Spinal cord (tissue), 10 donors: ENCODE results near the gene OR8B12. TPM values are rescaled to one million over a fixed set of nuclear protein-coding genes. Genes with fewer than 3 reads are reported as not detected.

Experiments used
- DNase-seq, 6 donors: peaks; one replicate each; pipeline versions ENCODE4 v3.0.0 to v3.0.0-alpha.2; 2013 to 2015; ENCODE audit warnings: low spot score in 6 of 6, low read depth in 4 of 6
- H3K27ac ChIP-seq: one replicate; pipeline ENCODE4 v1.5.1; 2013; ENCODE audit warnings: low read depth, low read length, control low read depth
- H3K27me3 ChIP-seq: one replicate; pipeline ENCODE4 v1.6.1; 2013; ENCODE audit warnings: low read length; ENCODE audit not compliant: control insufficient read depth, insufficient read depth
- H3K36me3 ChIP-seq: one replicate; pipeline ENCODE4 v1.6.1; 2013; ENCODE audit warnings: low read length; ENCODE audit not compliant: control insufficient read depth, insufficient read depth
- H3K4me1 ChIP-seq: one replicate; pipeline ENCODE4 v1.6.1; 2013; ENCODE audit warnings: low read length; ENCODE audit not compliant: control insufficient read depth, insufficient read depth
- H3K4me3 ChIP-seq: one replicate; pipeline ENCODE4 v1.5.1; 2013; ENCODE audit warnings: low read depth, low read length, control low read depth
- H3K9me3 ChIP-seq: one replicate; pipeline ENCODE4 v1.6.1; 2013; ENCODE audit warnings: low read length; ENCODE audit not compliant: control insufficient read depth, insufficient read depth
- WGBS: methylation state at CpG from one replicate; pipeline ENCODE4 v1.1.5; 2013; ENCODE audit warnings: missing lambda C conversion rate; ENCODE audit not compliant: insufficient coverage; 5-methylcytosine and 5-hydroxymethylcytosine counted together
- polyA plus RNA-seq, 2 donors: library from polyadenylated mRNA; unstranded; fragments of 120-200 nt; gene quantifications; one replicate each; pipeline ENCODE4 v1.2.1, GENCODE V29; 2013; ENCODE audit not compliant: insufficient read length in 2 of 2
- total RNA-seq, 2 donors: library from RNA; depleted of rRNA in 1 of 2; stranded (reverse); fragments of 120-200 nt in 1 of 2; fragments of >200 nt in 1 of 2; gene quantifications; one replicate each; pipeline versions ENCODE4 v1.2.3 to v1.2.4, GENCODE V29; 2013 to 2014
- donor health status: healthy.

Gene OR8B12
- total and polyA plus RNA-seq, 4 donors, result not detected

DNA sequence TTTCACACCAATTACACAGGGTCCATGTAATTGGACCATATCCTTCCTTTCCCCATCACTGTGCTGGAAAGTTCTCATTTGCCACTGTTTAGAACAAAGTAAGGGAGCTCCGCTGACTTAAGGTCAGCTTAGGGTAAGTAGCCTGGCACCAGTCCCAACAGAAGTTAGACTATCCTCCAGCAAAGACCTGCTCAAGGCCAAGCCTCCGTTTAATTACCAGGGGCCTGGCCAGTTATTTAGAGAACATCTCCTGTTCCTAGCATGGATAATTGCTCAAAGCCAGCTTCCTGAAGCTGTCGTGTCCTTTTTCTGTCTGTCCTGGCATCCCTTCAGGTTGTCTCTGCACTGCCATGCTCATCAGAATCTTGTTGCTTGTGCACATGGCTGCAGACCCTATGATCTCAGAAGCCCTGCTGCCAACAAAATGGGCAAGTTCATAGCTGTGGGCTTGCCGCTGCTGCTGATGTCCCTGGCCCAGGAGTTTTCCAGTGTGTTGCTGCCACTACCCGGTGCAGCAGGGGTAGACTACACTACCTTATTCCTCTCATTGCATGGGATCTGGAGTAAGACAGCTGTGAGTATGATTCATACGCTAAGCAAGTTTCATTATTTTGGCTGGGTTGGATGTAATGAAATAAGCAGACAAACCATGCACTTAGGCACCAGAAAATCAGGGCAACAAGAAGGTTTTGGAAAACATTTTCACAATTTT, 34.4 kb upstream of the OR8B12 start:
- no peak overlapping the region for H3K27ac ChIP-seq
- WGBS, result 61% methylated on average over 3 of the region's 6 CpGs
- H3K36me3 ChIP-seq, result no peaks in the 10 kb centered on the region
- DNase-seq, result peak in 1 of 6 donors; percentile 56
- no peaks in the 10 kb centered on the region for H3K27me3 ChIP-seq
- H3K4me3 ChIP-seq, result no peak overlapping the region
- H3K9me3 ChIP-seq, result no peaks in the 10 kb centered on the region
- H3K4me1 ChIP-seq, result no peaks in the 10 kb centered on the region

- Histone ChIP-seq H3K27me3 (no peaks in the 10 kb centered on the region), H3K4me3 (no peak overlapping the region), H3K27ac (no peak overlapping the region), H3K9me3 (no peaks in the 10 kb centered on the region), H3K4me1 (no peaks in the 10 kb centered on the region), H3K36me3 (no peaks in the 10 kb centered on the region)
- 91% methylated on average over 7 of the region's 7 CpGs for WGBS
- no peak for DNase-seq
Measured at GRCh38 chr11:124570160-124570559, 26.7 kb upstream of the OR8B12 start.

GRCh38 chr11:124569697-124570096, 26.2 kb upstream of the OR8B12 start, which contains the start of gene OR8A1:
OR8A1 (plus strand) TSS chr11:124569997; CDS start chr11:124570120, 123 bp downstream.
- WGBS, result 42% methylated on average over 4 of the region's 4 CpGs
- Histone ChIP-seq H3K36me3 (no peaks in the 10 kb centered on the region), H3K4me3 (no peak within 1 kb of the TSS), H3K27me3 (no peaks in the 10 kb centered on the region), H3K4me1 (no peaks in the 10 kb centered on the region), H3K27ac (no peak within 1 kb of the TSS), H3K9me3 (no peaks in the 10 kb centered on the region)
- DNase-seq, result no peak

- no peaks in the 10 kb centered on the region for H3K9me3 ChIP-seq
- H3K27ac ChIP-seq, result no peak overlapping the region
Measured at GRCh38 chr11:124556828-124557227, 13.4 kb upstream of the OR8B12 start.

DNA sequence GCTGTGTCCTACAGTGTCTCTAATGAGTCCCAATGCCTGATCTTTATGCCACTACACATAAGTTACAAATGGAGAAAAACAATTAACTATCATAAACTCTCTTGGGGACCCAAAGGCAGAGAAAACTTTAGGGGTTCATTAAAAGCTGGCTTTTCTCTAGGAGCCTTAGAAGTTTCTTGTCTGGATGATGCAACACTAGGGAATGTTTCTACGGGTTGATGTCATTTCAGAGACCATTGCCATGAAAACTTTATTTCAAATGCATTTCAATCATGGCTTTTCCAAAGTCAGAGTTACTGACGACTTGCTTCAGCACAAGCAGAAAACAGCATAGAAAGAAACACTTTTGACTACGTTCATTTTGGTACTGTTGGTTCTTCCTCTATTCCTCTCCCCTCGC, 8.5 kb upstream of the OR8B12 start:
- 100% methylated on average over 3 of the region's 4 CpGs for WGBS
- no peaks in the 10 kb centered on the region for H3K27me3 ChIP-seq
- no peak overlapping the region for H3K4me3 ChIP-seq
- H3K9me3 ChIP-seq, result no peaks in the 10 kb centered on the region
- DNase-seq, result no peak
- no peaks in the 10 kb centered on the region for H3K4me1 ChIP-seq
- no peak overlapping the region for H3K27ac ChIP-seq
- no peaks in the 10 kb centered on the region for H3K36me3 ChIP-seq

More at GRCh38 chr11:124556828-124557227, 13.4 kb upstream of the OR8B12 start:
- Histone ChIP-seq H3K27me3 (no peaks in the 10 kb centered on the region), H3K36me3 (no peaks in the 10 kb centered on the region), H3K4me3 (no peak overlapping the region), H3K4me1 (no peaks in the 10 kb centered on the region)
- 71% methylated on average over 2 of the region's 2 CpGs for WGBS
- DNase-seq, result no peak

DNA sequence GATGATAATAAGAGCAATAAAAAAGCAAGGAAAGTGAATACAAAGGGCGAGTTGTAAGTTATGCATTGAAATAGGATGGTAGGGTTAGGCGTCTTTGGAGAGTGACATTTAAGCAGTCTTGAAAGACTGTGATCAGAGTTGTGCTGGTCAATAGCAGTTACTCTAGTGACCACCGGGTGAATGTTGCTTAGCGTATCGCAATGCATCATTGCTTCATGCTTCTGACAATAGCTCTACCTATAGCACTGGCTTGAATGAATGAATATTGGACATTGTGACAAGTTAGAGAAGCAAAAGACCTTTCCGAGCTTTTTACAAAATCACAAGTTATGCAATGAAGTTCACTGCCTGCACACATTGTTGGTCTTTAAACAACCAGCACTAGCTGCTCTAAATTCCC, 7.7 kb upstream of the OR8B12 start:
- Histone ChIP-seq H3K9me3 (no peaks in the 10 kb centered on the region), H3K4me1 (no peaks in the 10 kb centered on the region), H3K36me3 (no peaks in the 10 kb centered on the region), H3K4me3 (no peak overlapping the region), H3K27me3 (no peaks in the 10 kb centered on the region), H3K27ac (no peak overlapping the region)
- DNase-seq, result no peak
- 80% methylated on average over 2 of the region's 6 CpGs for WGBS

DNA sequence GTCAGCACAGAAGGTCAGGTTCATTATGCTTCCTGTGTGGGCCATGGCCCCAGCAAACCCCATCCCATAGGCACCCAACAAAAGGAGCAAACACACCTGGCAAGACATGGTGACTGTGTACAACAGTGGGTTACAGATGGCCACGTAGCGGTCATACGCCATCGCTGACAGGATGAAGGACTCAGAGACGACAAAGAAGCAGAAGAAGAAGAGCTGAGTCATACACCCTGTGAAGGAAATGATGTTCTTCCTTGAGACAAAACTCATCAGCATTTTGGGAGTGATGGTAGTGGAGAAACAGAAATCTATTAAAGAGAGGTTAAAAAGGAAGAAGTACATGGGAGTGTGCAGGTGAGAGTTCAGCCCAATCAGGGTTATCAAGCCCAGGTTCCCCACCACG, 309 bp downstream of the OR8B12 start:
- 91% methylated on average over 6 of the region's 6 CpGs for WGBS
- Histone ChIP-seq H3K9me3 (no peaks in the 10 kb centered on the region), H3K36me3 (no peaks in the 10 kb centered on the region), H3K4me3 (no peak overlapping the region), H3K4me1 (no peaks in the 10 kb centered on the region), H3K27ac (no peak overlapping the region), H3K27me3 (no peaks in the 10 kb centered on the region)
- no peak for DNase-seq

- 88% methylated on average over 6 of the region's 6 CpGs for WGBS
- no peaks in the 10 kb centered on the region for H3K4me1 ChIP-seq
- no peak overlapping the region for H3K4me3 ChIP-seq
- no peaks in the 10 kb centered on the region for H3K36me3 ChIP-seq
- no peak overlapping the region for H3K27ac ChIP-seq
- no peaks in the 10 kb centered on the region for H3K27me3 ChIP-seq
- no peak for DNase-seq
- no peaks in the 10 kb centered on the region for H3K9me3 ChIP-seq
Measured at GRCh38 chr11:124541204-124541603, 2.2 kb downstream of the OR8B12 start.

GRCh38 chr11:124538019-124538418, 5.4 kb downstream of the OR8B12 start:
- Histone ChIP-seq H3K9me3 (no peaks in the 10 kb centered on the region), H3K36me3 (no peaks in the 10 kb centered on the region), H3K27ac (no peak overlapping the region), H3K27me3 (no peaks in the 10 kb centered on the region), H3K4me1 (no peaks in the 10 kb centered on the region), H3K4me3 (no peak overlapping the region)
- DNase-seq, result peak in 1 of 6 donors; percentile 30
- WGBS, result no CpG with 5 or more reads among the region's 1 CpG

GRCh38 chr11:124536520-124536919, 6.9 kb downstream of the OR8B12 start:
- no peaks in the 10 kb centered on the region for H3K27me3 ChIP-seq
- 40% methylated on average over 6 of the region's 6 CpGs for WGBS
- H3K36me3 ChIP-seq, result no peaks in the 10 kb centered on the region
- H3K9me3 ChIP-seq, result no peaks in the 10 kb centered on the region
- H3K27ac ChIP-seq, result no peak overlapping the region
- DNase-seq, result peak in 1 of 6 donors; percentile 13
- no peak overlapping the region for H3K4me3 ChIP-seq
- no peaks in the 10 kb centered on the region for H3K4me1 ChIP-seq
